ENCODE results near the gene FBXL3. TPM values are rescaled to one million over a fixed set of nuclear protein-coding genes. Genes with fewer than 3 reads are reported as not detected.

Gene FBXL3
- total and polyA plus RNA-seq, 2 of the 8 experiments (the other 6 are each of a cell fraction or from before 2014, with no cell fraction given), result 4.9 to 14.9 TPM

GRCh38 chr13:77033717-77034302 lies 6.9 kb upstream of the FBXL3 start (continued):
- TF ChIP-seq YY1 (IDR thresholded peaks at IDR 0.05; ENCODE audit: low read depth, low read length) (no peak), MAX (IDR thresholded peaks at IDR 0.05) (no peak), HDAC2 (IDR thresholded peaks at IDR 0.05; ENCODE audit: borderline replicate concordance in 1 of 2, low read depth in 2 of 2, low read length in 2 of 2) (no peak), ATF3 (IDR thresholded peaks at IDR 0.05; ENCODE audit: insufficient read depth, low read depth, low read length) (no peak), RBBP5 (IDR thresholded peaks at IDR 0.05; ENCODE audit: borderline replicate concordance, low read depth, low read length) (no peak), POU5F1 (IDR thresholded peaks at IDR 0.05; ENCODE audit: low read depth, low read length) (no peak), JUND (IDR thresholded peaks at IDR 0.05; ENCODE audit: low read length) (no peak)
